Stimulated activated naive CD8-positive, alpha-beta T cell treated with anti-CD3 and anti-CD28 coated beads, Interleukin-15, Interleukin-2, amounts not matched to agents 100 ng/mL and 50 ng/mL, for 24 hours (primary cell): Measurements from ENCODE around the gene CARD6.
"Not testable (repeated sequence)": the region's sequence is repeated elsewhere in the genome, so short reads cannot be mapped to it uniquely, and the experiment has no call there.

ENCODE experiments used
- H3K27ac Mint-ChIP-seq: one replicate; pipeline ENCODE4 v1.8.0; 2021; ENCODE audit warnings: mild to moderate bottlenecking, mixed read lengths
- H3K27me3 Mint-ChIP-seq: one replicate; pipeline ENCODE4 v1.8.0; 2021; ENCODE audit warnings: mixed read lengths
- H3K36me3 Mint-ChIP-seq: one replicate; pipeline ENCODE4 v1.8.0; 2021; ENCODE audit warnings: low read depth, mixed read lengths
- H3K4me1 Mint-ChIP-seq: one replicate; pipeline ENCODE4 v1.8.0; 2021; ENCODE audit warnings: low read depth, mixed read lengths
- H3K4me3 Mint-ChIP-seq: one replicate; pipeline ENCODE4 v1.8.0; 2021; ENCODE audit warnings: mild to moderate bottlenecking, mixed read lengths
- H3K9me3 Mint-ChIP-seq: one replicate; pipeline ENCODE4 v1.8.0; 2021; ENCODE audit warnings: mixed read lengths

Gene CARD6

DNA sequence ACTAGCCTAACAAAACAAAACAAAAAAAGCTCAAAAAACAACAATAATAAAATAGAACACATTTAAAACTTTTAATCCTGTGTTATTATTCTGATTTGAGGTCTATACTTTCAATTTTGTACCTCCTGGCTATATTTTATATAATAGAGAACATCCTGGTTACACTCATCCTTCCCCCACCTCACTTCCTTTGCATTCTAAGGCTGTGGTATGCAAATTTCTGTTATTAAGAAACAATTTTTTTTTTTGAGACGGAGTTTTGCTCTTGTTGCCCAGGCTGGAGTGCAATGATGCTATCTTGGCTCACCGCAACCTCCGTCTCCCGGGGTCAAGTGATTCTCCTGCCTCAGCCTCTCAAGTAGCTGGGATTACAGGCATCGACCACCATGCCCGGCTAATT, 3.1 kb upstream of the CARD6 start:
- peaks cover 40% of the 10 kb centered on the region for H3K4me1 Mint-ChIP-seq
- H3K27ac Mint-ChIP-seq: no peak overlapping the region
- peaks cover 5% of the 10 kb centered on the region for H3K27me3 Mint-ChIP-seq
- H3K36me3 Mint-ChIP-seq: peaks cover 24% of the 10 kb centered on the region
- H3K4me3 Mint-ChIP-seq: no peak overlapping the region
- no peaks in the 10 kb centered on the region for H3K9me3 Mint-ChIP-seq

DNA sequence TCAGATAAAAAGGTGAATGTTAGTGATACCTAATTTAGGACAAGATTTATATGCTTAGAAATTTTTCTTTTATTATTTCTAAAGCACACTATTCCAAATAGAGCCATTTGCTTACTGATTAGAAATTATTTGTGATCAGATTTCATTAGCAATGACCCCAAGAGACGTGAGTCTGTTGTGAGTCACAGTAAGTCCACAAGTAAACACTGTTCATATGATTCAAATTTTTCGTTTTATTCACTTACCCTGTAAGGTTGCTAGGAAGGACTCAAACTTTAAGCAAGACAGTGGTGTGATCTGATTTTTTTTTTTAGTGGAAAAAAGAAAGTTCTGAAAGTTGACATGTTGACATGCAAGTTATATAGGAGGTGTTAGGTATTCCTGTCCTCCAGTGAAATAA, 1.2 kb downstream of the CARD6 start:
- H3K4me3 Mint-ChIP-seq: no peak overlapping the region
- H3K27me3 Mint-ChIP-seq: peaks cover 11% of the 10 kb centered on the region
- H3K4me1 Mint-ChIP-seq: peaks cover 16% of the 10 kb centered on the region
- H3K27ac Mint-ChIP-seq: no peak overlapping the region
- H3K9me3 Mint-ChIP-seq: no peaks in the 10 kb centered on the region
- H3K36me3 Mint-ChIP-seq: peaks cover 4% of the 10 kb centered on the region

DNA sequence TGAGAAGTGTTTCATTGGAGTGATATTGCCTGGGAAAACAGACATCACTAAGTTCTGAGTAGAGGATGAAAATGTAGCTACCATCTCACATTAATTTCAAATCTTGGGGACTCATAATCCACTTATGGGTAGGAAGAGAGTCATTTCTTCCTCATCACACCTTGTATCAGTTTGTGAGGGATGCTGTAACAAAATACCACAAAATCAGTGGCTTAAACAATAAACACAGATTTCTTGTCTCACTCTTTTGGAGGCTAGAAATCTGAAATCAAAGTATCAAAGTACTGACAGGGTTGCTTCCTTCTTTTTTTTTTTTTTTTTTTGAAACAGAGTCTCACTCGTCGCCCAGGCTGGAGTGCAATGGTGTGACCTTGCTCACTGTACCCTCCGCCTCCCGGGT, 3.4 kb downstream of the CARD6 start:
- Mint-ChIP-seq H3K4me3 (no peak overlapping the region), H3K36me3 (peaks cover 4% of the 10 kb centered on the region), H3K4me1 (peaks cover 14% of the 10 kb centered on the region), H3K27ac (no peak overlapping the region), H3K9me3 (no peaks in the 10 kb centered on the region), H3K27me3 (peaks cover 11% of the 10 kb centered on the region)

DNA sequence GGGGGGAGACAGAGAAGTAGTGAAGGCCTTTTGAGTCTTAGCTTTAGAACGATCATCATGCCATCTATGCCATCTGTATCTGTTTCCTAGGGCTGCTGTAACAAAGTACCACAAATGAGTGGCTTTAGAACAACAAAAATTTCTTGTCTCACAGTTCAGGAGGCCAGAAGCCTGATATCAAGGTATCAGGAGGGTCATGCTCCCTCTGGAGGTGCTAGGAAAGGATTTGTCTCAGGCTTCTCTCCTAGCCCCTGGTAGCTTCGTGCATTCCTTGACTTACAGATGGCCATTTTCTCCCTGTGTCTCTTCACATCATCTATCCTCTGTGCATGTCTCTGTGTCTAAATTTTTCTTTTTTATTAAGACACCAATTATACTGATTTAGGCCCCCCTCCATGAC, 5.2 kb downstream of the CARD6 start:
- Mint-ChIP-seq H3K36me3 (peaks cover 4% of the 10 kb centered on the region), H3K27me3 (peaks cover 10% of the 10 kb centered on the region), H3K27ac (no peak overlapping the region), H3K4me3 (no peak overlapping the region), H3K9me3 (no peaks in the 10 kb centered on the region), H3K4me1 (peaks cover 5% of the 10 kb centered on the region)

DNA sequence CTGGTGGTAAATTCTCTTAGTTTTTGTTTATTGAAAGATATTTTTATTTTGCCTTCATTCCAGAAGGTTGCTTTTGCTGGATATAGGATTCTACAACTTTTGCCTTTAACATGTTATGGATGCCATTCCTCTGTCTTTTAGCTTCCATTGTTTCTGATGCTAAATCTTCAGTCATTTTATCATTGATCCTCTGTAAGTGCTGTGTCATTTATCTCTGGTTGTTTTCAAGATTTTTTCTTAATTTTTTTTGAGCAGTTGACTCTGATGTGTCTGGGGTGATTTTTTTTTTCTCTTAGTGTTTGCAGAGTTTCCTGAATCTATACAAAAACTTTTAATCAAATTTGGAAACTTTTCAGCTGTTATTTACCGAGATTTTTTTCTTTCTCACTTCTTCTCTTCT, 6.4 kb downstream of the CARD6 start:
- Mint-ChIP-seq H3K9me3 (no peaks in the 10 kb centered on the region), H3K4me1 (no peaks in the 10 kb centered on the region), H3K4me3 (no peak overlapping the region), H3K27ac (no peak overlapping the region), H3K27me3 (peaks cover 7% of the 10 kb centered on the region), H3K36me3 (peaks cover 4% of the 10 kb centered on the region)

DNA sequence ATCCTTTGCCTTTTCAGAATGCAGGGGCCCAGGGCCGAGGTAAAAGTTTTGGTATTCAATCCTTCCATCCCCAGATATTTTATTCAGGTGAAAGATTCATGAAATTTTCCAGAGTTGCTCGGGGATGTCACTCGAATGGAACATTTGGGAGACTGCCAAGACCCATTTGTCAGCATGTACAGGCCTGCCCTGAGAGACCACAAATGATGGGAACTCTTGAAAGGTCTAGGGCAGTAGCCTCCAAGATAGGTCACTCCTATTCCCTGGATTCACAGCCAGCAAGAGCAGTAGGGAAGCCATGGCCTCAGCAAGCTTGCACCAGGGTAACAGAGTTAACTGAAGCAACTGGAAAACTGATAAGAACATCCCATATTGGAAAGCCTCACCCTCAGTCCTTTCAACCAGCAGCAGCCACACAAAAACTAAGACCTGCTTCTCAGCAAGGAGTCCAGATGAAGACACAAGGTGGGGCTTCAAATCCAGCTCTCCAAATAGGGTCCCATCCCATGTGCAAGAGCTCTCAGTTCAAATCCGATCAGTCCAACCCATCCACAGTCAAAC, 12.5 kb downstream of the CARD6 start:
- H3K4me1 Mint-ChIP-seq: no peaks in the 10 kb centered on the region
- no peaks in the 10 kb centered on the region for H3K27me3 Mint-ChIP-seq
- no peaks in the 10 kb centered on the region for H3K36me3 Mint-ChIP-seq
- H3K27ac Mint-ChIP-seq: no peak overlapping the region
- H3K4me3 Mint-ChIP-seq: no peak overlapping the region
- H3K9me3 Mint-ChIP-seq: no peaks in the 10 kb centered on the region

DNA sequence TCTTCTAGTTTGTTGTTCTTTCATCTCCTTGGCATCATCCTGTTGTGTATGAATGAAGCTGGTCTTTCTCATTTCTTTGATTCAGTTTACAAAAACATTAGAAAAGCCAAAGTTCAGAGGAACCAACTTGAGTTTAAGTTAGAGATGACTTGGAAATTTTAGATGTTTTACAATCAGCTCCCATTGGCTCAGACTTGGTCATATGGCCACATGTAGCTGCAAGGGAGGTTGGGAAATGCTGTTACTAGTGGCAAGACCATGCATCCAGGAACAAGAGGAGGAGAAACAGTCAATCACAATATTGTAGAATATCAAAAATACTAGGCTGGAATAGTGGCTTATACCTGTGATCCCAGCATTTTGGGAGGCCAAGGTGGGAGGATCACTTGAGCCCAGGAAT, 19.5 kb downstream of the CARD6 start:
- H3K36me3 Mint-ChIP-seq: no peaks in the 10 kb centered on the region
- H3K4me3 Mint-ChIP-seq: no peak overlapping the region
- H3K9me3 Mint-ChIP-seq: no peaks in the 10 kb centered on the region

DNA sequence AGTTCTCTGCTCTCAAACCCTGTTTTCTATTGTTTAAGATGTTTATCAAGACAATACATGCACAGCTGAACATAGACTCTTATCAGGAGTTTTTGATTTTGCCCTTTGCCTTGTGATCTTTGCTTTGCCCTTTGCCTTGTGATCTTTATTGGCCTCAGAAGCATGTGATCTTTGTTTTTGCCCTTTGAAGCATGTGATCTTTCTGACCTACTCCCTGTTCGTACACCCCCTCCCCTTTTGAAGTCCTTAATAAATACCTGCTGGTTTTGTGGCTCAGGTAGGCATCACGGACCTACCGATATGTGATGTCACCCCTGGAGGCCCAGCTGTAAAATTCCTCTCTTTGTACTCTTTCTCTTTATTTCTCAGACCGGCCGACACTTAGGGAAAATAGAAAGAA, 23.8 kb downstream of the CARD6 start:
- H3K4me3 Mint-ChIP-seq, H3K27me3 Mint-ChIP-seq, H3K4me1 Mint-ChIP-seq, H3K36me3 Mint-ChIP-seq, H3K27ac Mint-ChIP-seq, H3K9me3 Mint-ChIP-seq: not testable (repeated sequence)

More for the DNA sequence above, 19.5 kb downstream of the CARD6 start:
- H3K27ac Mint-ChIP-seq: no peak overlapping the region
- H3K4me1 Mint-ChIP-seq: no peaks in the 10 kb centered on the region
- H3K27me3 Mint-ChIP-seq: no peaks in the 10 kb centered on the region

DNA sequence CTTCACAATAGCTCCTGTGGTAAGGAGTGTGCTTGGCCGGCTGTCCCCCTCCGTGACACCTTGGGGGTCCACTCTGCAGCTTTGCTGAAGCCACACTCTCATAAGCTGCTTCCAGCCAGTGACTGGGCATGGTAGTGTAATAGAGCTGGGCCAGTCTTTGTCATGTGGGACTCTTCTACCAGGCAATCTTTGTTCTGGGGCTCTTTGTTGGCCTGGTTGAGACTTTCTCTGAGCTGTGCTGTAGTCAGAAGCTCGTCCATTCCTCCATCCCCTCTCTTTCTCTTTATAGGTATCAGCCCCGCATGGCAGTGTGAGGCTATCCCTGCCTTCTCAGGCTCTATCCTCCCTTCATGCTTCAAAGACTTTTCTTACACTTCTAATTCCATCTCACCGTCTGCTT, 25.7 kb downstream of the CARD6 start:
- Mint-ChIP-seq H3K27ac (no peak overlapping the region), H3K4me3 (no peak overlapping the region), H3K9me3 (no peaks in the 10 kb centered on the region), H3K27me3 (peaks cover 3% of the 10 kb centered on the region), H3K4me1 (no peaks in the 10 kb centered on the region), H3K36me3 (no peaks in the 10 kb centered on the region)

DNA sequence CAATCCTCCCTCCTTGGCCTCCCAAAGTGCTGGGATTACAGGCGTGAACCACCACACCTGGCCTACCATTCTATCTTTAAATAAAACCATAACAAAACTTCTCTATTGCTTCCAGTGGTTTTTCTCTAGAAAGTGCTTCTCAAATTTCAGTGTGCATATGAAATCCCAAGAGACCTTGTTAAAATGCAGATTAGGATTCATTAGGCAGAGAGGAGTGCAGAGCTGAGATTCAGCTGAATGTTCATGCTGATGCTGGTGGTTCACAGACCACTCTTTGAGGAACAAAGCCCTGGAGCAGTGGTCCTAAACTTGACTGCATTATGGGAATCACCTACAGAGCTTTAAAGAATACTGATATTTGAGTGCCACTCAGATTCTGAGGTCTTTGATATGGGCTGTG, 28.2 kb downstream of the CARD6 start:
- Mint-ChIP-seq H3K4me3 (no peak overlapping the region), H3K27ac (no peak overlapping the region), H3K4me1 (no peaks in the 10 kb centered on the region), H3K36me3 (no peaks in the 10 kb centered on the region), H3K27me3 (peaks cover 3% of the 10 kb centered on the region), H3K9me3 (no peaks in the 10 kb centered on the region)

DNA sequence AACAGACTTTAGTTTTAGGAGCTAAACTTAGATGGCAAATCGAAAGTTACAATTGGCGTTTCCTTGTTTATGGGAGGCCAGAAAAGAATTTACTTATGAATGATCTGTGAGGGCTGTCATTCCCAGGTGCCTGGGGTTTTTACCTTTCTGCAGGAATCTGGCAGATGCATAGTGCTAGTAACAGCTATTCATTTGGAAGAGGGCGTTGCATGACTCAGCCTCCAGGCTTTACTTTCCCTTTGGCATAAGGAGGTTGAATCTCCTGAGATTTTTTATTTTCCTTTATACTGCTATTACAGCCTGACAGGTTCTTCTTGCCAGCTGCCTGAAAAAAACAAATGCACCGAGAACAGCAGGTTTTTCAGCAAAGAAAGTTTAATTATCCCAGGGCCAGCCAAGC, 30.0 kb downstream of the CARD6 start:
- Mint-ChIP-seq H3K4me3 (no peak overlapping the region), H3K27ac (no peak overlapping the region), H3K36me3 (no peaks in the 10 kb centered on the region), H3K9me3 (no peaks in the 10 kb centered on the region), H3K27me3 (peaks cover 3% of the 10 kb centered on the region), H3K4me1 (no peaks in the 10 kb centered on the region)

DNA sequence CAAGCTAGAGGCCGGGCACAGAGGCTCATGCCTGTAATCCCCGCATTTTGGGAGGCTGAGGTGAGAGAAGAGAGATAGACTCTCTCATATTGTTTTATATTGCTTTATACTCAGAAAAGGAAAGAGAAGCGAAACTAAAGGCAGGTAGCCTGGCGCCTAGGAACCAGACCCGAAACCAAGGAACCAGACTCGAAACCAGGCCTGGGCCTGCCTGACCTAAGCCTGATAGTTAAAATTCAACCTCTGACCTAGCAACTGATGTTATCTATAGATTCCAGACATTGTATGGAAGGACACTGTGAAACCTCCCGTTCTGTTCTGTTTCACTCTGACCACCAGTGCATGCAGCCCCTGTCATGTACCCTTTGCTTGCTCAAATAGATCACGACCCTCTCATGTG, 31.1 kb downstream of the CARD6 start:
- not testable (repeated sequence) for H3K36me3 Mint-ChIP-seq, H3K27me3 Mint-ChIP-seq, H3K4me1 Mint-ChIP-seq, H3K27ac Mint-ChIP-seq, H3K9me3 Mint-ChIP-seq, H3K4me3 Mint-ChIP-seq

DNA sequence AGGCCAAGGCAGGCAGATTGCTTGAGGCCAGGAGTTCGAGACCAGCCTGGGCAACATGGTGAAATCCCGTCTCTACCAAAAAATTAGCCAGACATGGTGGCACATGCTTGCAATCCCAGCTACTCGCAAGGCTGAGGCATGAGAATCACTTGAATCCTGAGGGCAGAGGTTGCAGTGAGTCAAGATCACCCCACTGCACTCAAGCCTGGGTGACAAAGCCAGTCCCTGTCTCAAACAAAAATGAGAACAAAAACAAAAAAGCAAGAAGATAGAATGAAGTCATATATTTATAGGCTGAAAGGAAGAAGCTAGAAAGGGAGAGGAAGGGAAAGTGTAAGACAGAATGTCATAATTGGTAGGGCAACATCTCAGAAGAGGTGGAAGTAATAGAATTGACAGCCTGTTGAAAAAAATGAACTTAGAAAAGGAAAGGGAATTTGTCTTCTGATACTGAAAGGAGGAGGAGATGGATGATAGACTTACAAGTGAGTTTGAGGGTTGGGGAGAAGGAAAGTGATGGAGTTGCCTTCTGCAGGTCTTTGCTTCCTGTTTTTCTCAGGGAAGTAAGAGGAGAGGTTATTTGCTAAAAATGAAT, 32.2 kb downstream of the CARD6 start:
- Mint-ChIP-seq H3K36me3 (peaks cover 4% of the 10 kb centered on the region), H3K27ac (no peak overlapping the region), H3K4me1 (no peaks in the 10 kb centered on the region), H3K27me3 (no peaks in the 10 kb centered on the region), H3K9me3 (peaks cover 9% of the 10 kb centered on the region), H3K4me3 (no peak overlapping the region)

DNA sequence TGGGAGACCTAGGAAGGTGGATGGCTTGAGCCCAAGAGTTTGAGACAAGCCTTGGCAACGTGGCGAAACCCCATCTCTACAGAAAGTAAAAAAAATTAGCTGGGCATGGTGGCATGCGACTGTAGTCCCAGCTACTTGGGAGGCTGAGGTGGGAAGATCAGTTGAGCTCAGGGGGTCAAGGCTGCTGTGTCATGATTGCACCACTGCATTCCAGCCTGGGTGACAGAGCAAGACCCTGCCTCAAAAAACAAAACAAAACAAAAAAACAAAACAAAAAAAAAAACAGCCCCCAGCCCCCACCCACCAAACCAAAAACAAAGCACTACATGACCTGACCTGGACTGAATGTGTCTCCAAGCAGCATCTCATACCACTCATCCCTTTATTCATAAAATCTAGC, 34.8 kb downstream of the CARD6 start:
- H3K27me3 Mint-ChIP-seq: no peaks in the 10 kb centered on the region
- no peak overlapping the region for H3K4me3 Mint-ChIP-seq
- H3K4me1 Mint-ChIP-seq: no peaks in the 10 kb centered on the region
- H3K9me3 Mint-ChIP-seq: peaks cover 9% of the 10 kb centered on the region
- no peak overlapping the region for H3K27ac Mint-ChIP-seq
- peaks cover 4% of the 10 kb centered on the region for H3K36me3 Mint-ChIP-seq

DNA sequence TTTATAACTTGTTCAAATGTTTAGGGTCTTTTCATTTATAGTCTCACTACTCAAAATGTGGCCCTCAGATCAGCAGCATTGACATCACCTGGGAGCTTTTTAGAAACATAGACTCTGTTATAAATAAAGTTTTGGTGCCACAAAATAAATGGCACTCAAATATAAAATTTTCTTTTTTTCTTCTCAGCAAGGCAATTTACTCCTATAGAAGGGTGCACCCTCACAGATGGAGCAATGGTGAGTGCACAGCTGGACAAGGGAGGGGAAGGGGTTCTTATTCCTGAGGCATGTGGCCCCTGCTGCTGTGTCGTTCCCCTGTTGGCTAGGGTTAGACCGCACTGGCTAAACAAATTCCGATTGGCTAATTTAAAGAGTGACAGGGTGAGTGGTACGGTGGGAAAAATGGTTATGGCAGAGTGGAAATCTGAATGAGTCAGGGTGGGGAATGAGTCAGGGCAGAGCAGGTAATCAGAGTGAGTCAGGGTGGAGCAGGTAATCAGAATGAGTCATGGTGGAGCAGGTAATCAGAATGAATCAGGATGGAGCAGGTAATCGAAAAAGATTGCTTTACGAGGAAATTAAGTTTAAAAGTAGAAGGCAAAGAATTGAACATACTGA, 36.3 kb downstream of the CARD6 start:
- Mint-ChIP-seq H3K9me3 (peaks cover 9% of the 10 kb centered on the region), H3K27ac (peak overlapping the region; percentile 5), H3K4me1 (no peaks in the 10 kb centered on the region), H3K27me3 (peaks cover 6% of the 10 kb centered on the region), H3K36me3 (peaks cover 4% of the 10 kb centered on the region), H3K4me3 (no peak overlapping the region)
